Gastrocnemius medialis (tissue), 4 donors: ENCODE measurements around the gene RILP. TPM values are rescaled to one million over a fixed set of nuclear protein-coding genes. Genes with fewer than 3 reads are reported as not detected.

Source experiments
- ATAC-seq, 2 donors: fragments of 150-250 bp; one replicate each; pipeline ENCODE4 v1.9.1; 2016
- DNase-seq, 2 donors: peaks; one replicate each; pipeline ENCODE4 v3.0.0-alpha.2; 2019
- H3K27ac ChIP-seq, 4 donors: fragments of 200-600 bp; sonication (generic); 1 replicate in 1 of 4; 2 replicates in 3 of 4; pipeline ENCODE4 v1.5.1; 2016 to 2018; ENCODE audit warnings: mild to moderate bottlenecking in 2 of 4, moderate library complexity in 1 of 4
- H3K27me3 ChIP-seq, 3 donors: fragments of 200-600 bp; sonication (generic) in 2 of 3; 1 replicate in 1 of 3; 2 replicates in 2 of 3; pipeline versions ENCODE4 v1.5.1 to v1.6.0; 2016 to 2019; ENCODE audit warnings: mild to moderate bottlenecking in 1 of 3, moderate library complexity in 1 of 3
- H3K36me3 ChIP-seq, 2 donors: fragments of 200-600 bp; sonication (generic) in 1 of 2; one replicate each; pipeline ENCODE4 v1.5.1; 2017 to 2018
- H3K4me1 ChIP-seq, 2 donors: fragments of 200-600 bp; sonication (generic) in 1 of 2; one replicate each; pipeline ENCODE4 v1.5.1; 2016 to 2017; ENCODE audit warnings: mild to moderate bottlenecking in 2 of 2
- H3K4me3 ChIP-seq, 4 donors: fragments of 200-600 bp; sonication (generic) in 3 of 4; 1 replicate in 1 of 4; 2 replicates in 3 of 4; pipeline ENCODE4 v1.5.1; 2016 to 2019; ENCODE audit warnings: mild to moderate bottlenecking in 2 of 4
- H3K9me3 ChIP-seq, 3 donors: fragments of 200-600 bp; sonication (generic) in 2 of 3; 1 replicate in 1 of 3; 2 replicates in 2 of 3; pipeline ENCODE4 v1.5.1; 2016 to 2019
- CTCF ChIP-seq, 5 experiments: fragments of 450-650 bp in 3 of 5; fragments of 200-600 bp in 2 of 5; sonication (generic) in 2 of 5; IDR thresholded peaks in 4 of 5; conservative IDR thresholded peaks in 1 of 5; 1 replicate in 4 of 5; 2 replicates in 1 of 5; pipeline ENCODE4 v1.5.1; 2016 to 2019; ENCODE audit warnings: antibody characterized with exemption in 5 of 5, mild to moderate bottlenecking in 3 of 5, moderate library complexity in 3 of 5
- POLR2A ChIP-seq, 2 donors: fragments of 450-650 bp; IDR thresholded peaks; one replicate each; pipeline ENCODE4 v1.6.1; 2017; ENCODE audit warnings: antibody characterized with exemption in 2 of 2, mild to moderate bottlenecking in 2 of 2, moderate library complexity in 2 of 2
- in situ Hi-C, 4 donors: fragments of 200-750 bp; cut with MboI; loops; one replicate each; pipeline versions ENCODE4 v1.15.0 to v1.8.0; 2017; ENCODE audit warnings: low sequenced_read_pairs in 4 of 4
- intact Hi-C: fragments of 100-400 bp; cut with DNase I; formaldehyde crosslinking; loops from one replicate; pipeline ENCODE4 v1.15.1; 2023; ENCODE audit warnings: low total_unique reads
- total RNA-seq, 4 donors: library from RNA; depleted of rRNA; stranded (reverse); fragments of >200 nt; gene quantifications; one replicate each; pipeline versions ENCODE4 v1.1.0 to v1.2.3, GENCODE V29; 2016

RILP gene
- total RNA-seq, 4 donors from 2014 or later = 45.5 to 94.7 (median 58.9) TPM

GRCh38 chr17:1648963-1649843, 463 bp downstream of the RILP start:
- Histone ChIP-seq H3K27me3 (no peaks in the 10 kb centered on the region), H3K27ac (peak overlapping the region; percentile 95 to 100 (median 99)), H3K4me3 (peak overlapping the region; percentile 64 to 96 (median 80)), H3K9me3 (no peaks in the 10 kb centered on the region), H3K36me3 (peaks cover 0 to 40% of the 10 kb centered on the region in 2 donors), H3K4me1 (peaks cover 33 to 36% of the 10 kb centered on the region in 2 donors)
- intact Hi-C loops (loop anchor here (1.0 to 10.0 kb wide), 5 partner anchors 20 to 382 kb away; partner anchors contain the start of gene CRK), in situ Hi-C loops (loop anchor here in 2 of 4 donors (25.0 kb wide), 1 partner anchor 387 kb away; the partner anchor contains the start of gene BHLHA9 (in 2 of the 2))
- peak; percentile 84 to 86 for TF ChIP-seq POLR2A (IDR thresholded peaks at IDR 0.05)
- TF ChIP-seq CTCF (IDR thresholded peaks at IDR 0.05 in 4 of 5, conservative IDR thresholded peaks at IDR 0.05 in 1 of 5) = peak in 2 of 5 experiments; percentile 88 to 98
- peak; percentile 86 to 94 for DNase-seq
- peak; percentile 55 to 66 for ATAC-seq

GRCh38 chr17:1648173-1648962, 1.3 kb downstream of the RILP start:
- ATAC-seq (peak in 1 of 2 donors; percentile 3), DNase-seq (no peak)
- no peaks in the 10 kb centered on the region for H3K27me3 ChIP-seq
- H3K9me3 ChIP-seq = no peaks in the 10 kb centered on the region
- TF ChIP-seq CTCF (IDR thresholded peaks at IDR 0.05 in 4 of 5, conservative IDR thresholded peaks at IDR 0.05 in 1 of 5) (peak in 3 of 5 experiments; percentile 63 to 92 (median 90)), POLR2A (IDR thresholded peaks at IDR 0.05) (no peak)
- in situ Hi-C loops (loop anchor here in 2 of 4 donors (25.0 kb wide), 1 partner anchor 386 kb away; the partner anchor contains the start of gene BHLHA9 (in 2 of the 2)), intact Hi-C loops (loop anchor here (2.0 to 10.0 kb wide), 4 partner anchors 20 to 381 kb away; partner anchors contain the start of gene CRK)
- H3K4me3 ChIP-seq = peak overlapping the region; percentile 57 to 68 (median 59)
- peak overlapping the region; percentile 84 to 100 (median 87) for H3K27ac ChIP-seq
- peaks cover 0 to 32% of the 10 kb centered on the region in 2 donors for H3K36me3 ChIP-seq
- peaks cover 34 to 41% of the 10 kb centered on the region in 2 donors for H3K4me1 ChIP-seq

- H3K9me3 ChIP-seq = no peaks in the 10 kb centered on the region
- H3K27ac ChIP-seq = peak overlapping the region; percentile 84 to 100 (median 87)
- no peaks in the 10 kb centered on the region for H3K27me3 ChIP-seq
- DNase-seq (peak in 1 of 2 donors; percentile 25), ATAC-seq (no peak)
- H3K4me1 ChIP-seq = peaks cover 34 to 41% of the 10 kb centered on the region in 2 donors
- intact Hi-C loops (loop anchor here (2.0 to 10.0 kb wide), 4 partner anchors 21 to 380 kb away; partner anchors contain the start of gene CRK), in situ Hi-C loops (loop anchor here in 2 of 4 donors (25.0 kb wide), 1 partner anchor 385 kb away; the partner anchor contains the start of gene BHLHA9 (in 2 of the 2))
- H3K4me3 ChIP-seq = peak overlapping the region; percentile 57 to 68 (median 59)
- no peak for TF ChIP-seq POLR2A (IDR thresholded peaks at IDR 0.05)
- no peak for TF ChIP-seq CTCF (IDR thresholded peaks at IDR 0.05 in 4 of 5, conservative IDR thresholded peaks at IDR 0.05 in 1 of 5)
- peaks cover 0 to 26% of the 10 kb centered on the region in 2 donors for H3K36me3 ChIP-seq
Observed at GRCh38 chr17:1647802-1648171, 1.9 kb downstream of the RILP start.

- peaks cover 0 to 12% of the 10 kb centered on the region in 2 donors for H3K36me3 ChIP-seq
- intact Hi-C loops = loop anchor here (5.0 to 10.0 kb wide), 3 partner anchors 141 to 379 kb away; partner anchors contain the start of gene CRK
- in situ Hi-C loops = loop anchor here in 2 of 4 donors (25.0 kb wide), 1 partner anchor 384 kb away; the partner anchor contains the start of gene BHLHA9 (in 2 of the 2)
Observed at GRCh38 chr17:1646199-1646875, 3.3 kb downstream of the RILP start.

More at GRCh38 chr17:1646199-1646875, 3.3 kb downstream of the RILP start:
- no peak overlapping the region for H3K4me3 ChIP-seq
- ATAC-seq (no peak), DNase-seq (no peak)
- H3K4me1 ChIP-seq = peaks cover 34 to 41% of the 10 kb centered on the region in 2 donors
- H3K27me3 ChIP-seq = no peaks in the 10 kb centered on the region
- H3K27ac ChIP-seq = peak overlapping the region; percentile 45 to 88 (median 82)
- H3K9me3 ChIP-seq = no peaks in the 10 kb centered on the region
- TF ChIP-seq POLR2A (IDR thresholded peaks at IDR 0.05) (no peak), CTCF (IDR thresholded peaks at IDR 0.05 in 4 of 5, conservative IDR thresholded peaks at IDR 0.05 in 1 of 5) (no peak)
